ENCODE data around the gene ARCN1. TPM values are rescaled to one million over a fixed set of nuclear protein-coding genes. Genes with fewer than 3 reads are reported as not detected.

Gene ARCN1
- total and polyA plus RNA-seq, 9 of the 15 experiments (the other 6 are each of a cell fraction or from before 2014, with no cell fraction given): 30.0 to 224 (median 76.4) TPM

GRCh38 chr11:118638726-118639125 is 66.5 kb downstream of the ARCN1 start (continued):
- no peak for TF ChIP-seq GMEB1 (CRISPR knock-in tag; IDR thresholded peaks at IDR 0.05)
- TF ChIP-seq NUFIP1 (IDR thresholded peaks at IDR 0.05; ENCODE audit: partially characterized antibody): no peak
- no peak for TF ChIP-seq MXI1 (IDR thresholded peaks at IDR 0.05; ENCODE audit: low read depth, low read length)

GRCh38 chr11:118639899-118640298 is 67.7 kb downstream of the ARCN1 start:
- Histone ChIP-seq H3K4me3 (no peak overlapping the region), H3K4me1 (replicated peaks in 1 of 2; ENCODE audit: control insufficient read depth in 2 of 2, insufficient read depth in 2 of 2, low read length in 2 of 2) (peaks cover 23 to 35% of the 10 kb centered on the region in 2 experiments; a peak in 4 of 5 replicates), H2AFZ (ENCODE audit: low read depth, low read length) (no peak overlapping the region), H3K36me3 (ENCODE audit: control insufficient read depth, insufficient read depth, low read length) (peaks cover 63% of the 10 kb centered on the region), H4K20me1 (replicated peaks; ENCODE audit: control insufficient read depth, insufficient read depth, low read length) (no peaks in the 10 kb centered on the region), H3K9me3 (replicated peaks; ENCODE audit: control insufficient read depth, insufficient read depth, low read depth, low read length) (no peaks in the 10 kb centered on the region), H3K9ac (ENCODE audit: insufficient read depth in 1 of 2, low read depth in 2 of 2, low read length in 2 of 2) (no peak overlapping the region), H3K79me2 (ENCODE audit: control insufficient read depth, insufficient read depth, low read length) (no peaks in the 10 kb centered on the region), H3K9me1 (ENCODE audit: control insufficient read depth, insufficient read depth, low read length) (peaks cover 6% of the 10 kb centered on the region), H3K4me2 (ENCODE audit: insufficient read depth, low read length) (no peak overlapping the region), H3K27ac (ENCODE audit: extremely low read depth, low read depth, low read length) (no peak overlapping the region), H3K27me3 (ENCODE audit: control insufficient read depth in 2 of 2, insufficient read depth in 2 of 2, low read length in 2 of 2) (no peaks in the 10 kb centered on the region)
- ChIA-PET POLR2A (interaction anchor here (0.7 to 1.1 kb wide), 4 partner anchors 11 to 92 kb away, joined by 3 to 4 read pairs (median 3); no protein-coding TSS in a partner anchor), CTCF (ENCODE audit: low intra/inter-chr PET ratio) (interaction anchor here (0.5 kb wide), 1 partner anchor 101 kb away, joined by 3 read pairs; no protein-coding TSS in a partner anchor)
- in situ Hi-C loops (cut with MboI): no loop called here
- WGBS (ENCODE audit: insufficient coverage, low coverage, missing lambda C conversion rate): 72% methylated on average over 4 of the region's 4 CpGs
- ATAC-seq: no peak
- intact Hi-C loops (cut with micrococcal nuclease): no loop called here
- no TSS peak for BruUV-seq (replicated peaks)
- no peak for FAIRE-seq
- DNase-seq (ENCODE audit: extremely low read depth in 1 of 4, low spot score in 3 of 4): no peak
- TF ChIP-seq SOX6 (IDR thresholded peaks at IDR 0.05) (no peak), HBP1 (CRISPR knock-in tag; IDR thresholded peaks at IDR 0.05) (no peak), WHSC1 (IDR thresholded peaks at IDR 0.05; ENCODE audit: low read length) (no peak), ZHX1 (conservative IDR thresholded peaks at IDR 0.05; ENCODE audit: low read length) (no peak), CBX3 (IDR thresholded peaks at IDR 0.05; ENCODE audit: borderline replicate concordance in 1 of 2, low read length in 2 of 2) (no peak), ZBTB33 (CRISPR knock-in tag; IDR thresholded peaks at IDR 0.05) (no peak), RBM22 (IDR thresholded peaks at IDR 0.05; ENCODE audit: low read depth, low read length, poor library complexity, severe bottlenecking) (no peak), ZNF165 (CRISPR knock-in tag; IDR thresholded peaks at IDR 0.05; ENCODE audit: borderline replicate concordance) (no peak), SRSF9 (IDR thresholded peaks at IDR 0.05; ENCODE audit: borderline replicate concordance, low read depth, low read length) (no peak), KLF10 (CRISPR knock-in tag; IDR thresholded peaks at IDR 0.05) (no peak), COPS2 (conservative IDR thresholded peaks at IDR 0.05) (no peak), CSDE1 (IDR thresholded peaks at IDR 0.05) (no peak)

Data from K562 (cell line).